HG03342 (cell line): ENCODE data around the gene ZC3H12D.
"Not testable (repeated sequence)": the region's sequence is repeated elsewhere in the genome, so short reads cannot be mapped to it uniquely, and the experiment has no call there.

Experiments used
- ATAC-seq: cut with Tn5 transposase; IDR thresholded peaks from one replicate; pipeline ENCODE4 v1.9.1; 2021; ENCODE audit warnings: mild to moderate bottlenecking, moderate library complexity; ENCODE audit not compliant: unreplicated experiment

The ZC3H12D gene

GRCh38 chr6:149460249-149460648, 24.6 kb downstream of the ZC3H12D start:
- not testable (repeated sequence) for ATAC-seq

- no peak for ATAC-seq
These were observed 25.1 kb downstream of the ZC3H12D start for GRCh38 chr6:149459761-149460160.

GRCh38 chr6:149458806-149459205, 26.0 kb downstream of the ZC3H12D start:
- no peak for ATAC-seq

GRCh38 chr6:149458196-149458595, 26.6 kb downstream of the ZC3H12D start:
- ATAC-seq = no peak

- ATAC-seq = no peak
These were observed 27.4 kb downstream of the ZC3H12D start for GRCh38 chr6:149457316-149457884.

- no peak for ATAC-seq
These were observed 28.3 kb downstream of the ZC3H12D start for GRCh38 chr6:149456311-149457021.

- no peak for ATAC-seq
These were observed 29.6 kb downstream of the ZC3H12D start for GRCh38 chr6:149455031-149455732.

- ATAC-seq = no peak
These were observed 30.4 kb downstream of the ZC3H12D start for GRCh38 chr6:149454346-149454848.

GRCh38 chr6:149453597-149454345, 31.0 kb downstream of the ZC3H12D start:
- no peak for ATAC-seq

GRCh38 chr6:149452037-149452939, 32.5 kb downstream of the ZC3H12D start:
- no peak for ATAC-seq

GRCh38 chr6:149451376-149452036, 33.3 kb downstream of the ZC3H12D start:
- ATAC-seq = no peak

- no peak for ATAC-seq
These were observed 34.0 kb downstream of the ZC3H12D start for GRCh38 chr6:149450679-149451375.

GRCh38 chr6:149449831-149450678, 34.8 kb downstream of the ZC3H12D start:
- no peak for ATAC-seq

- no peak for ATAC-seq
These were observed 35.9 kb downstream of the ZC3H12D start for GRCh38 chr6:149448821-149449453.

GRCh38 chr6:149446791-149447376, 37.9 kb downstream of the ZC3H12D start:
- no peak for ATAC-seq

GRCh38 chr6:149445573-149445972, 39.2 kb downstream of the ZC3H12D start:
- ATAC-seq = no peak

GRCh38 chr6:149445095-149445466, 39.7 kb downstream of the ZC3H12D start:
- no peak for ATAC-seq
